Stimulated activated CD4-positive, alpha-beta T cell treated with anti-CD3 and anti-CD28 coated beads, Interleukin-1b, Interleukin-23, amount 100 ng/mL, for 4 hours (primary cell): ENCODE results near the gene RHEX.
"Not testable (repeated sequence)": the region's sequence is repeated elsewhere in the genome, so short reads cannot be mapped to it uniquely, and the experiment has no call there.

Experiments used
- DNase-seq, 2 donors: peaks; one replicate each; pipeline ENCODE4 v3.0.0-alpha.2; 2020; ENCODE audit warnings: low read depth in 2 of 2

Gene RHEX

DNA sequence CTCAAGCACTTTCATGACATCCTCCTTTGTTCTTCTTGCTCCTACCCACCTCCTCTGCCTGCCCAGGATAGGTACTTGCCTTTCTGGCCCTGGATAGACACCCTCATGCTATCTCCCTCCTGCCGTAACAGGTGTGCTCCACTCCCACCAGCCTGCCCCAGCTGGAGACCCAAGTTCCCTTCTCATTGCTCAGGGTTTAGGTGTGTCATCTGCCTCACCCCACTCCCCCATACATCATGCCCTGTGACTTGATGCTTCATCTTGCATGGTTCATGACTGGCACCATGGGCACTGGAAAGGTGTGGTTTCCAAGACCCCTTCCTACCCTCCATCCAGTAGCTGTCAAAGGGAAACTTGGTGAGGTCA lies 5.9 kb downstream of the RHEX start:
- DNase-seq: no peak

DNA sequence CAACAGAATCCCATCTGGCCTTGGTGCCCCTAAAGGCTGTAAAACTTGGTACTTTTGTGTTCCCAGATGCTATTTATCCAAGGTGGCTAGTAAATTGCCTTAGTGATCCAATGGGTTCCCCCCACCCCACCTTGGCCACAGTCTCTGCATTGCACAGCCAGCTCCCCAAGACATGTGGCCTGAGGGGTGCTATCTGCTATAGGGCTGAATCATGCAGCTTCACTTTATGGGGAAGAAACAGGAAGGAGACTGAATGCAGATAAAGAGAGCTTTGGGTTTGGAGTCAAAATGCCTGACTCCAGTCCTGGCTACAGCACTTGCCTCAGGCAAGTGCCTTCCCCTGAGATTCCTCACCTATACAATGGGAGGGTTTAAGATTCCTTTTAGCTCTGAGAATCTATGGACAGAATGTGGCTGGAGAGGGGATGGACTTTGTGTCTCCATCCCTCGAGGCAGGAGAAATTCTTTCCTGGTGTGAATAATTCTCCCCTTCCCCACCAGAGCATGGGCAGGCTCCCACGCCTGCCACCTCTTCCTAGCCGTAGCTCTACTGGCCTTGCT lies 6.5 kb downstream of the RHEX start:
- no peak for DNase-seq

DNA sequence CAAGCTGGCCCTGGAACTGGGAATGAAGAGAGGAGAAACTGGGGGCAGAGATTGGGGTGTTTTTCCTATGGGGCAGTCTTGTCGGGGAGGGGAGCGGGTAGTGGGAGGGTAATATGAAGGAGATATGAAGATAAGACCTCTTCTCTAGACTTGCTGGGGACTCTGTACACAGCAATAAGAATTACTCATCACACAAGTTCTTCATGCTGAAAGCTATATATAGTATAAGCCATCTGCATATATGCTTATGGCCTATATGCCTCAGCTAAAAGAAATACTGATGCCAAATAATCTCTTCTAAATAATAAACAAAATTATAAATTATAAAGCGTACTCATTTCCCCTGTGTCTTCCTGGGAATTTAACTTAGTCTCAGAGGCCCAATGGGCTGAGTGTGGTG lies 7.9 kb downstream of the RHEX start:
- no peak for DNase-seq

DNA sequence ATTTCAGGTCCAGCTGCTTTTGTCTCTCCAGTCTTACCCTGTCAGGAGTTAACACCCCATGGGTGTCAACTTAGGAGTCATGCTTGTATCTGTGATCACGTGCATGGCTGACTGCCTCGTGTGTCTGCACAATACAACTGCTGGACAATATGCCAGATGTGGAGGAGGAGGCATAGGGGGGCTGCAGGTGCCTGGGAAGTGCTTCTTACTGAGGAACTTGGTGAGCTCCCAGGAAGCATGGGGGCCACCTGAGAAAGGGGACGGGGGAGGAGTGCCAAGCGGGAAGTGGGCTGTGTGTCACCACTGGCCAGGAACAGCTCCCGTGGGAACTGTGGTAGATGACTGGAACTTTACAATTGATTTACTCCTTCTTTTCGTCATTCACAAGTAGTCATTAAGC lies 9.5 kb downstream of the RHEX start:
- no peak for DNase-seq

DNA sequence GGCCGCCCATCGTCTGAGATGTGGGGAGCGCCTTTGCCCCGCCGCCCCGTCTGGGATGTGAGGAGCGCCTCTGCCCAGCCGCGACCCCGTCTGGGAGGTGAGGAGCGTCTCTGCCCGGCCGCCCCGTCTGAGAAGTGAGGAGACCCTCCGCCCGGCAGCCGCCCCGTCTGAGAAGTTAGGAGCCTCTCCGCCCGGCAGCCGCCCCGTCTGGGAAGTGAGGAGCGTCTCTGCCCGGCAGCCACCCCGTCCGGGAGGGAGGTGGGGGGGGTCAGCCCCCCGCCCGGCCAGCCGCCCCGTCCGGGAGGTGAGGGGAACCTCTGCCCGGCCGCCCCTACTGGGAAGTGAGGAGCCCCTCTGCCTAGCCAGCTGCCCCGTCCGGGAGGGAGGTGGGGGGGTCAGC lies 11.0 kb downstream of the RHEX start:
- not testable (repeated sequence) for DNase-seq

DNA sequence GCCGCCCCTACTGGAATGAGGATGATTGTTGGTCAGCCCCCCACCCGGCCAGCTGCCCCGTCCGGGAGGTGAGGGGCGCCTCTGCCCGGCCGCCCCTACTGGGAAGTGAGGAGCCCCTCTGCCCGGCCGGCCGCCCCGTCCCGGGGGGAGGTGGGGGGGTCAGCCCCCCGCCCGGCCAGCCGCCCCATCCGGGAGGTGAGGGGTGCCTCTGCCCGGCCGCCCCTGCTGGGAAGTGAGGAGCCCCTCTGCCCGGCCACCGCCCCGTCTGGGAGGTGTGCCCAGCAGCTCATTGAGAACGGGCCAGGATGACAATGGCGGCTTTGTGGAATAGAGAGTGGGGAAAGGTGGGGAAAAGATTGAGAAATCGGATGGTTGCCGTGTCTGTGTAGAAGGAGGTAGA lies 11.5 kb downstream of the RHEX start:
- not testable (repeated sequence) for DNase-seq

DNA sequence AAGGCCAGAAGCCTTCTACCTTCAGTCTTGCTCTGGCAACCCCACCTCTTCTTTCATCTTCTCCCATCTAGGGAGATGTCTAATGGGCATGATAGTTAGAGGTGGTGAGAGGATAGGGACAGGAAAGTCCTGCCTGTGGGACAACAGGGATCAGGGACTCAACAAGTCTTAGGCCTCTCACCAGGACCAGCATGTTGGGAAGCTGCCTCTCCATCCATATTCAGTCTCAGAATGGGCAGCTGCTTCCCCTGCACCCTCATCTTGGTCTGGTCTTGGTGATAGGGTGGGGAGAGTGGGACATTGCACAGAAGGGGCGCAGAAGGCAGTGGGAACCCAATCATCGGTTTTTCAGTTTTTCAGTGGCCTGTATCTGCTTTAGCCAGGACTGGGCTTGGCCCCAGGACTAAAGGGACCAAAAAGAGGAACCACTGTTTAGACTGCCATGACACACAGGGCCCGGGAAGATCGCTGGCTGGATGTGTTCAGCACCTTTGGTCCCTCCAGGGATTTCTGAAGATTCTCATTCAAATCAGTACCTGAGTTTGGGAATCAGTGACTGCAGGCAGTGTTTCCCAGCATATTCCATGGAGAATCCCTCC lies 12.7 kb downstream of the RHEX start:
- DNase-seq: no peak

DNA sequence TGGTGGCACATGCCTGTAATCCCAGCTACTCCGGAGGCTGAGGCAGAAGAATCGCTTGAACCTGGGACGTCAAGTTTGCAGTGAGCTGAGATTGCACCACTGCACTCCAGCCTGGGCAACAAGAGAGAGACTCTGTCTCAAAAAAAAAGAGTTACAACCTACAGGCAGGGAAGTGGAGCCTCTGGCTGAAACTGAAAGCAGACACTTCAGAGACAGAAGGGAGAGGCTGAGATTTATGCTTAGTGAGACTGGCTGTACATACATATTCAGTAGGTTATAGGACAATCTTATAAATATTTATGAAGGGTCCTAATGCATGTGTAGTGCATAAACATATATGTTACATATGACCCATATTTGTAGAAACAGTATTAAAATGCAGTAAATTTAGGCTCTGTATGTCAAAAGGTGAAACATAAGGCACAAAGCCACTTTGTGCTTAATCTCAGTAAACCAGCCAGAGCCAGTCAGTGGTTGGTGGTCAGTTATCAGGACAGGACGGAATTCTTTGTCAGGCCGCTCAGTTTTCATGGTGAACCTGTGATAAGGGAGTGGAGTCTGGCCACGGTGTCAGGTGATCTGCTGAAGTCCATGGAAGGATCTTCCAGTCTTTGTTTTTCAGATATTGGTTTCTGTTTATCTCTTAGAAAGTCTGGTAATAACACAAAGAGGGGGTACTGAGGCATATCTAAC lies 13.7 kb downstream of the RHEX start:
- DNase-seq: no peak

DNA sequence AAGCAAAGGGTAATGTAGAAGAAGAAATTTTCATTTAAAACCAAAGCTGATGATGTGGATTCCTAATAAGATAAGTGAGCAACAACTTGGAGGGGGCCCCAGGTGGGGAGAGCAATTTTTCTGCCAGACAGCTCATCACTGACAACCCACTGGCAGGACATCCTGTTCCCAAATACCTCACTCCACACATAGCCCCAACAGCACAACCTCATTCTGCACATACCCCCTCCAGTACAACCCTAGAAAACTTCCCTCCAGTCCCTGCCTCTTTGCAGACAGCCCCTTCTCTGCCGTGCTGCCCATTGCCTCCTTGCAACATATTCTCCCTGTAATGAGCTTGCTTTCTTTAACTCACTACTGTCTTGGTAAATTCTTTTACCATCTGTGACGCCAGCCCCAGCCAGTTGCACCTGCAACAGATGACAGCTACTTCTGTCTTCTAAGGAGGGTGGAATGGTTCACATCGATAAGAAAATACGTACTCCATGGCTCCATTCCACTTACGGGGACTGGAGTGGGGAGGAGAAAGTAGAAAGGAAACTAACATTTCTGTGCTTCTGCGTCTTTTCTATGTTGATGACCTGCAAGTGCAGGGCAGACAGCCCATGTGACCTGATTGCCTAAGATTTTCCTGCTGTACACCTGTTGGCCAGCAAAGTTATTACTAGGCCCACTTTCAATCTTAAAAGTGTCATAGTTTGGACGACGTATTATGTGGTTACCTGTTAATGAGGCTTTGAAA lies 14.7 kb downstream of the RHEX start:
- DNase-seq: no peak

DNA sequence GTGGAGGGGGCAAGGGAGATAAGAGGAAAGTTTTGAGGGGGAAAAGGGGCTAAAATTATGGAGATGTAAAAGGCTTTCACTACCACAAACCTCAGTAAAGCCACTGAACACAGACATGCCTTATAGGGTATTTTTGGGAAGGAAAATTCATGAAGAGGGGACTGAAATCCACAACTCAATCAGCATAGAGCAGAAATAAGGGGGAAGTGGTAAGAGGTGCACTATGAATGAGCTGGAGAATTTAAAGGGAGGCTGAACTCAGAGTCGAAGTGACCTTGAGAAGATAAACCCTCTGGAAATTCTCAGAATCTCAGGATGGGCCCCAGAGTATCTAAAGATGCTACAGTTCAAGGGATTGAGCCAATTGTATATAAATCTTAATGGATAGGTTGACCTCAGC lies 15.3 kb downstream of the RHEX start:
- DNase-seq: no peak

DNA sequence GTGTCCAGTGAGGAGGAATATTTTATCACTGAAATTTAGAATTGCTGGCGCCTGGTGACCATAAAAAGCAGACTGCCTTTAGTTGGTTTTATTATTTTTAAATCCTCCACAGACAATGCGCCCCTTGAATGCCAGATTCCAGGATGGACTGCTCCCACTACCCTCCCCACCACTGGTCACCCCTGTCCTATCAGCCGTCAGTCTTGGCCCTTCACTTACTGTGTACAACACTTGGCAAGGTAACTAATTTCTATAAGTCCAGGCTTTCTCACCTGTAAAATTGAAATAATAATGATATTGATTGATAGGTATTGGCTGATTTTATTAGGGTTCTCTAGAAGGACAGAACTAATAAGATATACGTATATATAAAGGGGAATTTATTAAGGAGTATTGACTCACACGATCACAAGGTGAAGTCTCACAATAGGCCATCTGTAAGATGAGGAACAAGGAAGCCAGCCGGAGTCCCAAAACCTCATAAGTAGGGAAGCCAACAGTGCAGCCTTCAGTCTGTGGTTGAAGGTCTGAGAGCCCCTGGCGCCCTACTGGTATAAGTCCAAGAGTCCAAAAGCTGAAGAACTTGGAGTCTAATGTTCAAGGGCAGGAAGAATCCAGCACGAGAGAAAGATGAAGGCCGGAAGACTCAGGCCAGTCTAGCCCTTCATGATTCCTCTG lies 17.8 kb downstream of the RHEX start:
- DNase-seq: no peak

DNA sequence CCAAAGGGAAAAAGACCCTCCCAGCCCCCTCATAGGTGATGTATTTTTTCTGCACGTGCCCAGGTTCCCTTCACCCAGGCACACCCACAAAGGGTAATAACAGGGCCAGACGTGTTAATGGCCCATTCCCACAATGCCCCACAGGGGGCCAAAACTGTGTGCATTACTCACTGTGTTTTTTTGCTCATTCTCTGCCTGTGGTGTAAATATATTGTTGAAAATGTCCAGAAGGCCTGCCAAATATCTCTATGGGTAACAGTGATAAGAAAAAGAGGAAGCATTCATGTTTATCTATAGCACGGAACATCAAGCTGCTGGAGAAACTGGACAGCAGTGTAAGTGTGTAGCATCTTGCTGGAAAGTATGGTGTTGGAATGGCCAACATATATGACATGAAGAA lies 21.9 kb downstream of the RHEX start:
- DNase-seq: no peak

DNA sequence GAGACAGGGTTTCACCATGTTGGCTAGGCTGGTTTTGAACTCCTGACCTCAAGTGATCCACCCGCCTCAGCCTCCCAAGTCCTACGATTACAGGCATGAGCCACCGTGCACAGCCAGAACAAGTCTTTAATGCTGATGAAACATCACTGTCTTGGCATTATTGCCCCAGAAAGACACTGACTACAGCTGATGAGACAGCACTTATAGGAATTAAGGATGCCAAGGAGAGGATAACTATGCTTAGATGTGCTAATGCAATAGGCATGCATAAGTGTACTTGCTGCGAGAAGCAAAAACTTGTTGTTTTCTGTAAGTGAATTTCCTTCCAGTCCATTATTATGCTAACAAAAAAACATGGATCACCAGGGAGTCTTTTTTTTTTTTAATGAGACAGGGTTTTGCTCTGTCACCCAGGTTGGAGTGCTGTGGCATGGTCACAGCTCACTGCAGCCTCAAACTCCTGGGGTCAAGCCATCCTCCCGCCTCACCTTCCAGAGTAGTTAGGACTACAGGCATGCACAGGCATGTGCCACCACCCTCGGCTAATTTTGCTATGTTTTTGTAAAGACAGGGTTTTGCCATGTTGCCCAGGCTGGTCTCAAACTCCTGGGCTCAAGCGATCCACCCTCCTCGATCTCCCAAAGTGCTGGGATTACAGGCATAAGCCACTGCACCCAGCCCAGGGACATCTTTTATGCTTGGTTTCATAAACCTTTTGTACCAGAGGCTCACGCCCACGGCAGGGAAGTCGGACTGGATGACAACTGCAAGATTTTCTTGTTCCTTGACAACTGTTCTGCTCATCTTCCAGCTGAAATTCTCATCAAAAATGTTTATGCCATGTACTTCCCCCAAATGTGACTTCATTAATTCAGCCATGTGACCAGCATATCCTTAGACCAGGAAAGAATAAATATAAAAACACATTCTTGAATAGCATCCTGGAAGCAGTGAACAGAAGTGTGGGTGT lies 23.1 kb downstream of the RHEX start:
- no peak for DNase-seq

DNA sequence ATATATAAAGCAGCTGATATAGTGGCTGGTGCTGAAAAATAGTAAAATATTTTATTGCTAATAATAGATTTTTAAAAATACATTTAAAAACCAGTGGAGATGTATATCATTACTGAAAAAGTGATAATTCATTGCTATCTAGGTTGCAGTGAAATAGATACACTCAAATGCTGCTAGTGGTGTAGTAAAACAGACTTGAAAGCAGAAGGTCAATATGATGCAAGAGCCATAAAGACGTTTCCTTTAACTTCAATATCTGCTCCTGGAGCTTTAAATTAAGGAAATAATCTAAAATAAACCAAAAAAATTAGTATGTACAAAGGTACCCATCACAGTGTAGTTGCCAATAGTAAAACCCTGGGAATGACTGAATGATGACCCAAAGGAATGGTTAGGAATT lies 26.2 kb downstream of the RHEX start:
- DNase-seq: no peak

DNA sequence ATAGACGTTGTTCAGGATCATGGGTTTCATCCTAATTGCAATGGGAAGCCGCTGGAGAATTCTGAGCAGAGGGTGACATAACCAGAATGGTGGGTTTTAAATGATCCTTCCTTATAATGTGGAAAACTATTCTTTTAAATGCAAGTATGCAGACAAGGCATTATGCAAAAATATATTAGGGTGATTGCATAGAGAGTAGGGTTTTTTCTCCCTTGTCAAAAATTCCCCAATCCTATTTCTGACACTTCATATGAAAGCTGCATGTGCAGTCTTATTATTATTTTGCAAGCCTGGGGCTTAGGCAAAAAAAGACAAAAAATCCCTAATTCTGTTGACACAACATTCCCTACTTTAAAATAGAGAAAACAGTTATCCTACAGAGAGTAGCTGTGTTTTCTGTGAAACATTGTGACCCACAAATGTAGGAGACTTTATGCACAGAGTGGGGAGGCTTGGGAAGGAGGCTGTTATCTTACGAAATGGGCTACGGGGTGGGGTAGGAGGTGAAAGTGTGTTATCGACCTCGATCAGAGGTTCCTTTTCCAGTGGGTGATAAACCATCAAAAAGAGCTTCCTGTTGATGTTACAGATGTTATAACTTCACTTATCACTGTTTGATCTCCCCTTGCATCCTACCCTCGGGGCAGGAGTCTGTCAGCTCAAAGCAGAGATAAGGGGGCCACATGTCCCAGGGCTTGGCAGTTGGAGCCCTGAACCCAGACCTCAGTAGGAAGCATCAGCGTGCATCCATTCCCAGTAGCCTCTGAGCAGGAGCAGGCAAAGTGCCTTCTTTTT lies 27.2 kb downstream of the RHEX start:
- no peak for DNase-seq

DNA sequence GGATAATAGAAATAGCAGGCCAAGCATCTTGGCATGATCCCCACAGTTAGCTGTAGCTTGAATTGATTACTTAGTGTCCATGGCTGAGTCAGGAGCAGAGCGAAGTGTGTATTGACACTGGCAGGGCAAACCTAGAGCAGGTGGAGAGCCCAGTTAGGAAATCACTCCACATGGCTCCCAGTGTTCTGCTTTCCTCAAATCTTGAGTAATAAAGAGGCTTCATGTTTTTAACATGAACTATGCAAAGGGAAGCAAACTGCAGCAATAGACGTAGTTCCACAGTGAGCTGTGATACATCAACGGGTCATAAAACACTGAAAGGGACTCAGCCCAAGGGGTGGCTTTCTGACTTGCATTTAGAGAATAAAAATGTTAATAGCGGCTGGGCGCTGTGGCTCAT lies 28.9 kb downstream of the RHEX start:
- no peak for DNase-seq

DNA sequence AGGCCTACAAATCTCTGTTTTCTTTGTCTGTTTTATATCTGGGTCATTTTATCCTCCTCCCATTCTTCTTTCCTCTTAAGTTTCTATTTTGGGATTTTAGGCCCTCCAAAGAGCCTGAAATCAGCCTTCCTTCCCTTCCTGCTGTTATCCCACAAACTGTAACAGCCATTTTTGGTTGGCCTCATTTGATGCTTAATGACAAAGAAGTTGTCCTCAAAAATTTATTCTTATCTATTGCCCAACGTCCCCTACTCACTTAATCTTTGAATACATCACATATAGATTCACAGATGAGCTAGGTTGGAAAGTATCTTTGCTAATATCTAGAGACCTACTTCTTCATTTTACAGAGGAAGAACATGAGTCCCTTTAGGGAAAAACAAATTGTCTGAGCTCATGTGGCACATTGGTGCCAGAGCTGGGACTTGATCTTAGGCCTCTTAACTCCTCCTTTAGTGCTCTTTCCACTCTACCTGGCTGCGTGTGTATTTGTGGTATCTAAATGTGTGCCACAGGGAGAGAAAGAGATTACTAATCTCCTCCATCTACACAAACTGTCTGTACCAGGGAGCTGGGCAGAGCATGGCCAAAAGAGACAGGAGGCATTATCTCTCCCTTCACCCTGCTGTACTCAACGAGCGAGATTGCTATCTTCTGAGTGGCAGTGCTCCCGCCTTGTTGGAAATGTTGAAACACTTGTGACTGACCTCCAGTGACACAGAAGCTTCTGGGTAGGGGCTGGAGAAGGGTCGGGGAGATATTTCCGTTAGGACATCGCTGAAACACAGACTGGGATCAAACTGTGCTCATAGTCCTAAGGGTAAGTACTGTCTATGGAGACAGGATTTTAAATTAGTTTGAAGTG lies 30.1 kb downstream of the RHEX start:
- DNase-seq: no peak

DNA sequence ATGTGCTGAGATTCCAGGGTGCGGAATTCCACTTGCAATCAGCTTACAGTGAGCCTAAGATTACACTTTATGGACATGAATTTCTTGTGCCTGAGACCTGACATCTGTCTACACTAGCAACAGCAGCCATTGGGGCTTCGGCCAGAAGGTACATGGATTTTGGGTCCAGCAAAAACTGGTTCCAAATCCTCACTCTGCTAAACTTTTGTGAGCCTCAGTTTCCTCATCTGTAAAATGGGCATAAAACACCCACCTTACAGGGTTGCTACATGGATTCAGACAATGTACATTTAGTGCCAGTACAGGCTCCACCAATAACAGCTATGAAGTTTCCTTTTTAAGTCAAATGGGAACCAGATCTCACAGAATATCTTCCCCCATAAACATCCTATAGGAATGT lies 30.8 kb downstream of the RHEX start:
- no peak for DNase-seq

DNA sequence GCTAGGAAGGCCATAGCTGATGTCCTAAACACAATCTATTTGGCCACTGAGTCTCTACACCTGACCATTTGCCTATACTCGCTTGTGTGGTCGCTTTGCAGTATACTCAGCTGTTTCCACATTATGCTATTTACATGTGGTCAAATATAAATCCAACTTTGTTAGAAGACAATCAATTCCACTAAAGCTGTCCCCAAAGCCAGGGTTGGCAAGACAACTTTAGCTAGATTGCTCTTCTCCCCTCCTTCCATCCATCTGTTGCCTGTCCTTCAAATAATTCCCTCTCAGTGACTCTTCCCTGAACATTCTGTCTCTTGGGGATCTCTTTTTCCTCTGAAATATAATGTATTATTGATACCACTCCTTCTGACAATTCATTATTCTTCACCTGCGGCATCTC lies 34.1 kb downstream of the RHEX start:
- no peak for DNase-seq
